CD4-positive, alpha-beta T cell (primary cell): ENCODE data around the gene COL23A1. TPM values are rescaled to one million over a fixed set of nuclear protein-coding genes. Genes with fewer than 3 reads are reported as not detected.
A peak's percentile ranks its signal among the peaks of the same experiment; 100 is the strongest.

Experiments used
- ATAC-seq: fragments of 200-7000 bp; cut with Tn5 transposase; one replicate; pipeline ENCODE4 v1.10.0; 2022; ENCODE audit warnings: mild to moderate bottlenecking; ENCODE audit not compliant: poor library complexity
- CTCF ChIA-PET: fragments of 350-600 bp; sonication (Branson Sonifier 250); formaldehyde crosslinking; loops from one replicate; lab custom pipeline; 2021; ENCODE audit warnings: antibody characterized with exemption, inconsistent platforms; lab: Charles Lee
- POLR2A ChIA-PET: fragments of 350-600 bp; sonication (Branson Sonifier 250); formaldehyde crosslinking; loops from one replicate; lab custom pipeline; 2021; ENCODE audit warnings: antibody characterized with exemption, inconsistent platforms; lab: Charles Lee
- DNase-seq, 14 experiments: peaks; one replicate each; pipeline ENCODE4 v3.0.0-alpha.2; 2013 to 2020; ENCODE audit warnings: mixed read lengths in 2 of 14
- H3K27ac ChIP-seq, 2 donors: one replicate each; pipeline versions ENCODE4 v1.5.1 to v1.7.0; 2013; ENCODE audit warnings: low read length in 2 of 2, low read depth in 1 of 2, mild to moderate bottlenecking in 1 of 2
- H3K27me3 ChIP-seq, 2 experiments: 1 replicate in 1 of 2; 2 replicates in 1 of 2; pipeline versions ENCODE4 v1.6.1 to v1.7.0; 2013; ENCODE audit warnings: low read length in 2 of 2, control low read depth in 1 of 2, mild to moderate bottlenecking in 1 of 2, moderate library complexity in 1 of 2; ENCODE audit not compliant: insufficient read depth in 2 of 2, control insufficient read depth in 1 of 2
- H3K36me3 ChIP-seq: one replicate; pipeline ENCODE4 v1.6.1; 2013; ENCODE audit warnings: low read length, control low read depth; ENCODE audit not compliant: insufficient read depth
- H3K4me1 ChIP-seq: one replicate; pipeline ENCODE4 v1.6.1; 2013; ENCODE audit warnings: low read length, control low read depth; ENCODE audit not compliant: insufficient read depth
- H3K4me3 ChIP-seq: one replicate; pipeline ENCODE4 v1.5.1; 2013; ENCODE audit warnings: mild to moderate bottlenecking, low read length, moderate library complexity
- H3K9me3 ChIP-seq, 2 experiments: 1 replicate in 1 of 2; 2 replicates in 1 of 2; pipeline versions ENCODE4 v1.6.1 to v1.7.0; 2013; ENCODE audit warnings: low read length in 2 of 2, mild to moderate bottlenecking in 2 of 2, control low read depth in 1 of 2, moderate library complexity in 1 of 2; ENCODE audit not compliant: control insufficient read depth in 1 of 2, insufficient read depth in 1 of 2
- H3K27ac Mint-ChIP-seq: one replicate; pipeline ENCODE4 v1.8.0; 2020; ENCODE audit warnings: mixed read lengths
- H3K27me3 Mint-ChIP-seq: one replicate; pipeline ENCODE4 v1.8.0; 2021; ENCODE audit warnings: mixed read lengths
- H3K36me3 Mint-ChIP-seq: one replicate; pipeline ENCODE4 v1.8.0; 2021; ENCODE audit warnings: low read depth, mixed read lengths
- H3K4me1 Mint-ChIP-seq: one replicate; pipeline ENCODE4 v1.8.0; 2021; ENCODE audit warnings: low read depth, mixed read lengths
- H3K4me3 Mint-ChIP-seq: one replicate; pipeline ENCODE4 v1.8.0; 2020; ENCODE audit warnings: mild to moderate bottlenecking, mixed read lengths
- H3K9me3 Mint-ChIP-seq: one replicate; pipeline ENCODE4 v1.8.0; 2020; ENCODE audit warnings: mixed read lengths
- CTCF ChIP-seq: fragments of 200-600 bp; IDR thresholded peaks from one replicate; pipeline ENCODE4 v1.8.0; 2022; ENCODE audit warnings: antibody characterized with exemption, mild to moderate bottlenecking
- intact Hi-C, 2 experiments: fragments of 100-400 bp; cut with DNase I in 1 of 2; cut with micrococcal nuclease in 1 of 2; formaldehyde crosslinking; loops; one replicate each; pipeline versions ENCODE4 v1.15.1 to v1.9.0; 2023 to 2025; cut with DNase I, micrococcal nuclease
- total RNA-seq, 174 experiments: library from RNA in 2 of 174; stranded (reverse) in 2 of 174; gene quantifications; one replicate each; pipeline ENCODE4 v1.2.3 and lab custom pipeline; 2021 to 2026

The COL23A1 gene
- total RNA-seq, 2 experiments from 2014 or later = not detected

DNA sequence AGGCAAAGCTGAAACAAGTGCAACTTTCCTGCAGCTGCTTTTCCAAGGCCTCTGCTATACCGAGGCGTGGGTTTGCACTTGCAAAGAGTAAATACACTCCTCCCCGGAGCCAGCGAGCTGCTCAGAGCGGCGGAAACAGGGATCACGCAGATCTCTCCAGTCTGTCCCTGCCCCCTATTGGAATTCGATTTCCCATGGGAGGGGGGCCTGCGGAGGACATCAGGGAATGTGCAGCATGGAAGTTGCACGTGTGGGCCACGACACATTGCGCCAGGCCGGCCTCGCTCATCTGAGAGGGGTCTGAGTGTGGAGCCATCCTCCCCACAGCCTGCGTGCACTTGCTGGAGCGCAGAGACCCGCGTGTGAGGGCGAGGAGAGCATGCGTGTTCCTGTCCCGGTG lies 253.3 kb downstream of the COL23A1 start:
- Mint-ChIP-seq H3K9me3 (no peaks in the 10 kb centered on the region), H3K36me3 (no peaks in the 10 kb centered on the region), H3K4me1 (no peaks in the 10 kb centered on the region), H3K4me3 (no peak overlapping the region), H3K27ac (no peak overlapping the region), H3K27me3 (no peaks in the 10 kb centered on the region)
- DNase-seq = no peak
- ChIA-PET POLR2A (no interaction called here), CTCF (no interaction called here)
- no peaks in the 10 kb centered on the region for H3K4me1 ChIP-seq
- intact Hi-C loops = no loop called here
- no peak overlapping the region for H3K27ac ChIP-seq
- H3K27me3 ChIP-seq = peaks cover 0 to 3% of the 10 kb centered on the region in 2 experiments
- ATAC-seq = no peak
- no peaks in the 10 kb centered on the region for H3K36me3 ChIP-seq
- H3K9me3 ChIP-seq = peaks cover 0 to 6% of the 10 kb centered on the region in 2 experiments
- H3K4me3 ChIP-seq = no peak overlapping the region
- TF ChIP-seq CTCF = no peak

DNA sequence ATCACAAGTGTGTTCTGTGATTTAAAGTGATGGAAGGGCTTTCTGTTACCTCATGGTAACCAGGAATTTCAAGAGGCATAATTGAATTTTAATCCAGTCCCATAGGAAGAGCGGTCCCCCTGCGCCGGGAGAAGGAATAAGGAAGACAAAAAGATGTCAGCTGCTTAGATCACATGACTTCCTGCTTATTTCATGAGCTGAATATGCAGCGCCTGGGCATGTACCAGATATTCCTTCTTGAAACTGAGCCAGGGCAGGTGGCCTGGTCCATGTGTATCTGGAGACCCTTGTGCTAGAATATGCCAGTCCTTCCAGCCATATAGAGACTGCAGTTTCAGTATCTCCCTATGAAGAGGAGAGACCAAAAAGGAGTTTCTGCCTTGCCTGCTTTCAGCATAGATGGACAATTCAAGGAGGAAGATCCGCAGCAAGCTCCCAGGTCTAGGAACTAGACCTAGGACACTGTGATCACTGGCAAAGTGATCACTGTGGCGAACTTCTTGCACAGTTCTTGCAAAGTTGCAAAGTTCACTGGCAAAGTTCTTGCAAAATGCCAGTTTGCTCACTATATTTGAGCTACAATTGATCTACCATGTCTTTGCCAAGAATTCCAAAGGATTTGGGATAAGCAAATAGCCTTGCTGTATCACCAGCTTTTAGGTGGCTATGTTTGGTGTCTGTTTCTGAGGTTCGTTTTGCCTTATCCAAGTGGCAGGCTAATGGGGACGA lies 254.7 kb downstream of the COL23A1 start:
- no peak overlapping the region for H3K4me3 ChIP-seq
- no peak overlapping the region for H3K27ac ChIP-seq
- DNase-seq = no peak
- no peak for ATAC-seq
- Mint-ChIP-seq H3K27ac (no peak overlapping the region), H3K4me1 (peaks cover 4% of the 10 kb centered on the region), H3K9me3 (no peaks in the 10 kb centered on the region), H3K4me3 (no peak overlapping the region), H3K27me3 (no peaks in the 10 kb centered on the region), H3K36me3 (no peaks in the 10 kb centered on the region)
- no peaks in the 10 kb centered on the region for H3K36me3 ChIP-seq
- peaks cover 0 to 6% of the 10 kb centered on the region in 2 experiments for H3K9me3 ChIP-seq
- H3K27me3 ChIP-seq = no peaks in the 10 kb centered on the region
- TF ChIP-seq CTCF = no peak
- H3K4me1 ChIP-seq = no peaks in the 10 kb centered on the region
- CTCF ChIA-PET = no interaction called here
- POLR2A ChIA-PET = no interaction called here
- intact Hi-C loops = no loop called here

DNA sequence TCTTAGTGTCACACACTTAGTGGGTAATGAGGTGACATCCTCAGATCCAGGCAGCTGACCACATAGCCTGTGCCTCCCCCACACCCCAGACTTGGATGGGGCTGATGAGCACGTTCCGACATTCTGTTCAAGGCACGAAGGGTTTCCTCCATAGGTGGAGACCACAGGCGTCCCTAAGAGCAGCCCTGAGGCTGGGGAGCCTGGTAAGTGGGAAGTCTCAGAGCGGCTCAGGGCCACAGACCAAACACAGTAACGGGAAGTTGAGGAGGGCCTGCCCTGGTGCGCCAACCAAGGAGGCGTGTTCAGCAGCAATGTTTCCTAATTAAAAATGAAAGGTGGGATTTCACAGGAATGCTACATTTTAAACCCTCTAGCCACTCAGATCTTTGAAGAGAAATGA lies 255.3 kb downstream of the COL23A1 start:
- TF ChIP-seq CTCF = no peak
- no peak for ATAC-seq
- Histone ChIP-seq H3K9me3 (peaks cover 0 to 6% of the 10 kb centered on the region in 2 experiments), H3K27ac (no peak overlapping the region), H3K36me3 (no peaks in the 10 kb centered on the region), H3K4me3 (no peak overlapping the region), H3K27me3 (no peaks in the 10 kb centered on the region), H3K4me1 (no peaks in the 10 kb centered on the region)
- Mint-ChIP-seq H3K4me3 (no peak overlapping the region), H3K27me3 (no peaks in the 10 kb centered on the region), H3K4me1 (peaks cover 4% of the 10 kb centered on the region), H3K36me3 (no peaks in the 10 kb centered on the region), H3K9me3 (no peaks in the 10 kb centered on the region), H3K27ac (no peak overlapping the region)
- intact Hi-C loops = no loop called here
- DNase-seq = peak in 1 of 14 experiments; percentile 23
- ChIA-PET CTCF (no interaction called here), POLR2A (no interaction called here)
